LNCAP (cell line): ENCODE data around the gene TIE1.
A peak's percentile ranks its signal among the peaks of the same experiment; 100 is the strongest.

ENCODE experiments used
- CTCF ChIP-seq: fragments of 450-650 bp; IDR thresholded peaks from 2 replicates; pipeline ENCODE4 v1.5.1; 2017; ENCODE audit warnings: mild to moderate bottlenecking

TIE1 gene

DNA sequence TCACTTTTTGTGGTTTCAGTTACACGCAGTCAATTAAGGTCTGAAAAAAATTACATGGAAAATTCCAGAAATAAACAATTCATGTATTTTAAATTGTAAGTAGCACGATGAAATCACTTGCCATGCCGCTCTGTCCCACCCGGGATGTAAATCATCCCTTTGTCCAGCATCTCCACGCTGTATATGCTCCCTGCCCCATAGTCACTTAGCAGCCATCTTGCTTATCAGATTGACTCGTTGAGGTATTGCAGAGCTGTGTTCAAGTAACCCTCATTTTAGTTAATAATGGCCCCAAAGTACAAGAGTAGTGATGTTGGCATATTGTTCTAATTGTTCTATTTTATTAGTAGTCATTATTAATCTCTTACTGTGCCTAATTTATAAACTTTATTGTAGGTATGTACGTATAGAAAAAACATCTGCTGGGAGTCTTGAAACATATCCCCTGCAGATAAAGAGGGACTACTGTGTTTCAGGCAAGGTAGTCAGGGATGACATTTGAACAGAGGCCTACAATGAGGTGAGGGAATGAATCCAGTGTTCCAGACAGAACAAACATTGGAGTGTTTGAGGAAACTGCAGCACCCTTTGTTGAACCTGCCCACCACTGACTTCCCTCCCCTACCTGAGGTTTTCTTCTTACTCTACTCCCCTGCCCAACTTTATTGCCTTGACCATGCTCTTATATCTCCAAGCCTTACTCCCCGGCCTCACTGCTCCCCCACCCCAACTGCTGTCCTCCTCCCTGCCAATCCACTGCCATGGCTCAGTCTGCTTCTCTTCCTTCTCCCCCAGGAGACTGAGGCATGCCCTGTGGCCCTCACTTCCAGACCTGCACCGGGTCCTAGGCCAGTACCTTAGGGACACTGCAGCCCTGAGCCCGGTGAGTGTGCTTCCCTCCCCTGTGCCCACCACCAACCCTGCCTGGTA is 50.9 kb downstream of the TIE1 start:
- TF ChIP-seq CTCF, result no peak

GRCh38 chr1:43352351-43352705 is 51.5 kb downstream of the TIE1 start:
- TF ChIP-seq CTCF, result no peak

GRCh38 chr1:43352881-43353280 is 52.1 kb downstream of the TIE1 start:
- no peak for TF ChIP-seq CTCF

DNA sequence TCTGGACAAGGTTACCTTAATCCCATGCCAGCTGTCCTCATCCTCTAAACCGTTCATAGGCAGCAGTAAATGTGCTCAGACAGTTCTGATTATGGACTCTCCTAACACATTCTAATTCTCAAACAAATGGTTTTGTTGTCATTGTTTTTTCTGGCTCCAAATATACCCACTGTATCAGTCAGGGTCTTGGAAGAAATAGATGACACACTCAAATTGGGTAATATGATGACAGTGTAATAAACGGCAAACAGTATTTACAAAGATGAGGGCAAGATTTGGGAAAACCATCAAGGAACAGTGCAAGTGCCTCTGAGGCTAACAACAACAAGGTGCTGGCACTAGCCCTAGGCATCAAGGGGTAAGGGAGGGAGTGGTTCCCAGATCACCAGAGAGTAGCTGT is 53.7 kb downstream of the TIE1 start:
- TF ChIP-seq CTCF, result no peak

DNA sequence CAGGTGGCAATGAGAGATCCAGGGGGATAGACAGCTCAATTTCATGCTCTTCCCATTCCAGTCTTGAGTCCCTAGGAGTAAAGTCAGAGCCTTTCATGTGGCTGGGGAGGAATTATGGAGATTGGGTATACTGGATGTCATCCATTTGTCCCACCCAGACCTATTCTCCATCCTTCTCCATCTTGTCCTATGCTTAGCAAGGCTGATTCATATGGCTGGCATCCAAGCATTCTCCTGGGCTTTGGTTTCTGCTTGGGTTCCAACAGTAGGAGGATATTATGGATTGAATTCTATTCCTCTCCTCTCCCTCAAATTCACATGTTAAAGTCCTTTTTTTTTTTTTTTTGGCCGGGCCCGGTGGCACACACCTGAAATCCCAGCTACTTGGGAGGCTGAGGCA is 54.2 kb downstream of the TIE1 start:
- no peak for TF ChIP-seq CTCF

DNA sequence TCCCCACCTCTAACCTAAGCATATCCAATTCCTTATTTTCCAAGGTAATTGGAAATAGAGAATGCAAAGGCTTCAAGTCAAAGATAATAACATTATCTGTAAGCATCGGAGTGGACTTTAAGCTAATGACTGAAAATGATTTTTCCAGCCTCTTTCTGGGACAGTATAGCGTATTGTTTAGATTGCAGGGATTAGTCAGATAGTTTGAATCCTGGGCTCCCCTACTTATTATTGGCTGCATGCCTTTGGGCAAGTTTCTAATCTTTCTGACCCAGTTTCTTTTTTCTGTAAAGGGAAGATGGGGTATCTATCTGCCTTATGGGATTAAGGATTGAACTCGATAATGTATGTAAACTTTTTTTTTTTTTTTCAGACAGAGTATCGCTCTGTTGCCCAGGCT is 56.5 kb downstream of the TIE1 start:
- TF ChIP-seq CTCF, result no peak

GRCh38 chr1:43358121-43358745 is 57.5 kb downstream of the TIE1 start:
- TF ChIP-seq CTCF, result peak; percentile 54; the same call in 1 of the 2 replicates
